B cell (primary cell): ENCODE measurements around the gene ADSS1. TPM values are rescaled to one million over a fixed set of nuclear protein-coding genes. Genes with fewer than 3 reads are reported as not detected.

ENCODE experiments used
- ATAC-seq: fragments of 200-7000 bp; cut with Tn5 transposase; one replicate; pipeline ENCODE4 v1.10.0; 2021; ENCODE audit warnings: low read depth, mild to moderate bottlenecking, moderate number of reproducible peaks, moderate library complexity
- CTCF ChIA-PET: fragments of 350-600 bp; sonication (Branson Sonifier 250); formaldehyde crosslinking; loops from one replicate; lab custom pipeline; 2021; ENCODE audit warnings: antibody characterized with exemption, inconsistent platforms; lab: Charles Lee
- POLR2A ChIA-PET: fragments of 350-600 bp; sonication (Branson Sonifier 250); formaldehyde crosslinking; loops from one replicate; lab custom pipeline; 2021; ENCODE audit warnings: antibody characterized with exemption; lab: Charles Lee
- DNase-seq: peaks from one replicate; pipeline ENCODE4 v3.0.0; 2013
- H2AFZ ChIP-seq: 2 replicates; pipeline ENCODE4 v1.6.1; 2012; ENCODE audit warnings: mild to moderate bottlenecking, low read depth, low read length; ENCODE audit not compliant: insufficient read depth, poor library complexity, severe bottlenecking
- H3K27ac ChIP-seq, 2 donors: 1 replicate in 1 of 2; 2 replicates in 1 of 2; pipeline ENCODE4 v1.5.1; 2012 to 2013; ENCODE audit warnings: low read length in 2 of 2, mild to moderate bottlenecking in 2 of 2, moderate library complexity in 1 of 2
- H3K27me3 ChIP-seq, 4 experiments: fragments of 200-600 bp in 1 of 4; sonication (generic) in 1 of 4; replicated peaks in 1 of 4; 1 replicate in 2 of 4; 2 replicates in 2 of 4; pipeline versions ENCODE4 v1.6.1 to v1.7.0; 2013 to 2016; ENCODE audit warnings: low read length in 3 of 4, mild to moderate bottlenecking in 2 of 4, mixed read lengths in 1 of 4, moderate library complexity in 1 of 4; ENCODE audit not compliant: insufficient read depth in 4 of 4, control insufficient read depth in 3 of 4; ENCODE audit errors: control extremely low read depth in 1 of 4
- H3K36me3 ChIP-seq, 2 experiments: replicated peaks in 1 of 2; 1 replicate in 1 of 2; 2 replicates in 1 of 2; pipeline versions ENCODE4 v1.6.1 to v1.7.1; 2013; ENCODE audit warnings: low read length in 1 of 2; ENCODE audit not compliant: insufficient read depth in 2 of 2, control insufficient read depth in 1 of 2; ENCODE audit errors: control extremely low read depth in 1 of 2, extremely low read depth in 1 of 2
- H3K4me1 ChIP-seq, 2 donors: fragments of 200-600 bp in 1 of 2; sonication (generic) in 1 of 2; 1 replicate in 1 of 2; 2 replicates in 1 of 2; pipeline versions ENCODE4 v1.5.1 to v1.6.1; 2013 to 2017; ENCODE audit warnings: low read length in 2 of 2; ENCODE audit not compliant: control insufficient read depth in 2 of 2, insufficient read depth in 2 of 2
- H3K4me2 ChIP-seq: replicated peaks from 2 replicates; pipeline ENCODE3; 2012; ENCODE audit warnings: mild to moderate bottlenecking, low read depth, low read length; ENCODE audit not compliant: poor library complexity, severe bottlenecking
- H3K4me3 ChIP-seq, 5 experiments: fragments of 200-600 bp in 1 of 5; sonication (generic) in 1 of 5; 1 replicate in 3 of 5; 2 replicates in 2 of 5; pipeline versions ENCODE4 v1.5.1 to v1.7.0; 2011 to 2016; ENCODE audit warnings: low read length in 4 of 5, mild to moderate bottlenecking in 4 of 5, low read depth in 2 of 5, control low read depth in 1 of 5, moderate library complexity in 1 of 5; ENCODE audit not compliant: insufficient read depth in 1 of 5; ENCODE audit errors: control extremely low read depth in 1 of 5, extremely low read depth in 1 of 5
- H3K79me2 ChIP-seq: fragments of 200-600 bp; sonication (generic); one replicate; pipeline ENCODE4 v1.6.0; 2016; ENCODE audit warnings: low read length; ENCODE audit not compliant: control insufficient read depth, insufficient read depth
- H3K9ac ChIP-seq: fragments of 200-600 bp; sonication (generic); 2 replicates; pipeline ENCODE4 v1.6.1; 2017; ENCODE audit warnings: mild to moderate bottlenecking, low read length, moderate library complexity
- H3K9me3 ChIP-seq, 3 donors: one replicate each; pipeline versions ENCODE4 v1.6.1 to v1.7.1; 2013; ENCODE audit warnings: low read length in 2 of 3; ENCODE audit not compliant: control insufficient read depth in 2 of 3, insufficient read depth in 1 of 3; ENCODE audit errors: control extremely low read depth in 1 of 3
- H4K20me1 ChIP-seq: 2 replicates; pipeline ENCODE4 v1.6.0; 2012; ENCODE audit warnings: mild to moderate bottlenecking, low read length; ENCODE audit not compliant: insufficient read depth, control insufficient read depth, poor library complexity, severe bottlenecking
- H3K27ac Mint-ChIP-seq: one replicate; pipeline ENCODE4 v1.8.0; 2021; ENCODE audit warnings: mixed read lengths
- H3K27me3 Mint-ChIP-seq: one replicate; pipeline ENCODE4 v1.8.0; 2021; ENCODE audit warnings: mixed read lengths
- H3K4me1 Mint-ChIP-seq: one replicate; pipeline ENCODE4 v1.8.0; 2021; ENCODE audit warnings: mixed read lengths
- H3K4me3 Mint-ChIP-seq: one replicate; pipeline ENCODE4 v1.8.0; 2021; ENCODE audit warnings: mixed read lengths
- H3K9me3 Mint-ChIP-seq: one replicate; pipeline ENCODE4 v1.8.0; 2022; ENCODE audit warnings: mixed read lengths; ENCODE audit not compliant: insufficient read depth
- EZH2 ChIP-seq: IDR thresholded peaks from 2 replicates; pipeline ENCODE4 v1.6.1; 2012; ENCODE audit warnings: borderline replicate concordance, low read depth, mild to moderate bottlenecking, moderate library complexity, low read length; ENCODE audit not compliant: insufficient read depth, poor library complexity, severe bottlenecking
- WGBS: methylation state at CpG from one replicate; pipeline ENCODE4 v1.1.5; 2013; ENCODE audit warnings: missing lambda C conversion rate; ENCODE audit not compliant: insufficient coverage; 5-methylcytosine and 5-hydroxymethylcytosine counted together
- intact Hi-C: fragments of 100-400 bp; cut with micrococcal nuclease; formaldehyde crosslinking; loops from one replicate; pipeline ENCODE4 v1.10.0; 2022
- polyA plus RNA-seq: library from polyadenylated mRNA; depleted of rRNA; stranded (reverse); fragments of >200 nt; gene quantifications from 2 replicates; pipeline ENCODE4 v1.2.3, GENCODE V29; 2012
- total RNA-seq, 2 donors: library from RNA; stranded (reverse); fragments of 120-200 nt in 1 of 2; gene quantifications; 1 replicate in 1 of 2; 2 replicates in 1 of 2; pipeline versions ENCODE4 v1.2.3 to v1.2.4, GENCODE V29; 2013 to 2022
- TF ChIP-seq, protein P1 (sequence below): fragments of 200-600 bp; IDR thresholded peaks from one replicate; pipeline ENCODE4 v1.8.0; 2022; ENCODE audit warnings: antibody characterized with exemption, mild to moderate bottlenecking

The ADSS1 gene
- total and polyA plus RNA-seq, 2 donors (not counting 1 experiment from before 2014, with no cell fraction given), result 0.33 to 1.7 TPM

DNA sequence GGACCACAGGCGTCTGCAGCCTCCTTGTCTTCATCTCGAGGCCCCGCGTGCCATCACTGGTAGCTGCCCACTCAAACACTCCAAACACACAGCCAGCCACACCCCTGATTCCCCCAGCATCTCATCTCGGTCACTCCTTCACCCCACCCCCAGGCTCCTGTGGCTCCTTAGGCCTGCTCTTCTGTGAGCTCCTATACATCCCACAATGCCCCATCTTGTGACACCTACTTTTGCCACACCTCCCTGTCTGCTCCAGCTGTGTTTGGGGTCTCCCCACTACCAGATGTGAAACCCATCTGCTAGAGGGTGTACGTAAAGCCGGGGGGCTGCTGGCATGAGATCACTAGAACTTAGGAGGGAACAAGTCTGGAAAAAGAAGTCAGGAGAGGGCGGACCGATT lies 67.4 kb downstream of the ADSS1 start:
- Mint-ChIP-seq H3K27me3 (no peaks in the 10 kb centered on the region), H3K4me1 (peaks cover 30% of the 10 kb centered on the region), H3K9me3 (no peaks in the 10 kb centered on the region), H3K27ac (no peak overlapping the region), H3K4me3 (no peak overlapping the region)
- H3K79me2 ChIP-seq, result peaks cover 84% of the 10 kb centered on the region
- WGBS, result 87% methylated on average over 9 of the region's 9 CpGs
- DNase-seq (no peak), ATAC-seq (no peak)
- H4K20me1 ChIP-seq, result peaks cover 86% of the 10 kb centered on the region
- H3K4me3 ChIP-seq, result no peak overlapping the region
- H3K9me3 ChIP-seq, result no peaks in the 10 kb centered on the region
- no peak overlapping the region for H3K4me2 ChIP-seq
- TF ChIP-seq, protein P1, sequence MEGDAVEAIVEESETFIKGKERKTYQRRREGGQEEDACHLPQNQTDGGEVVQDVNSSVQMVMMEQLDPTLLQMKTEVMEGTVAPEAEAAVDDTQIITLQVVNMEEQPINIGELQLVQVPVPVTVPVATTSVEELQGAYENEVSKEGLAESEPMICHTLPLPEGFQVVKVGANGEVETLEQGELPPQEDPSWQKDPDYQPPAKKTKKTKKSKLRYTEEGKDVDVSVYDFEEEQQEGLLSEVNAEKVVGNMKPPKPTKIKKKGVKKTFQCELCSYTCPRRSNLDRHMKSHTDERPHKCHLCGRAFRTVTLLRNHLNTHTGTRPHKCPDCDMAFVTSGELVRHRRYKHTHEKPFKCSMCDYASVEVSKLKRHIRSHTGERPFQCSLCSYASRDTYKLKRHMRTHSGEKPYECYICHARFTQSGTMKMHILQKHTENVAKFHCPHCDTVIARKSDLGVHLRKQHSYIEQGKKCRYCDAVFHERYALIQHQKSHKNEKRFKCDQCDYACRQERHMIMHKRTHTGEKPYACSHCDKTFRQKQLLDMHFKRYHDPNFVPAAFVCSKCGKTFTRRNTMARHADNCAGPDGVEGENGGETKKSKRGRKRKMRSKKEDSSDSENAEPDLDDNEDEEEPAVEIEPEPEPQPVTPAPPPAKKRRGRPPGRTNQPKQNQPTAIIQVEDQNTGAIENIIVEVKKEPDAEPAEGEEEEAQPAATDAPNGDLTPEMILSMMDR, result no peak
- TF ChIP-seq EZH2, result no peak
- ChIA-PET CTCF (no interaction called here), POLR2A (no interaction called here)
- H3K9ac ChIP-seq, result no peak overlapping the region
- H3K27ac ChIP-seq, result no peak overlapping the region
- H2AFZ ChIP-seq, result no peak overlapping the region
- H3K27me3 ChIP-seq, result no peaks in the 10 kb centered on the region
- peaks cover 0 to 33% of the 10 kb centered on the region in 2 experiments for H3K36me3 ChIP-seq
- H3K4me1 ChIP-seq, result peaks cover 26 to 41% of the 10 kb centered on the region in 2 donors
- intact Hi-C loops, result no loop called here

DNA sequence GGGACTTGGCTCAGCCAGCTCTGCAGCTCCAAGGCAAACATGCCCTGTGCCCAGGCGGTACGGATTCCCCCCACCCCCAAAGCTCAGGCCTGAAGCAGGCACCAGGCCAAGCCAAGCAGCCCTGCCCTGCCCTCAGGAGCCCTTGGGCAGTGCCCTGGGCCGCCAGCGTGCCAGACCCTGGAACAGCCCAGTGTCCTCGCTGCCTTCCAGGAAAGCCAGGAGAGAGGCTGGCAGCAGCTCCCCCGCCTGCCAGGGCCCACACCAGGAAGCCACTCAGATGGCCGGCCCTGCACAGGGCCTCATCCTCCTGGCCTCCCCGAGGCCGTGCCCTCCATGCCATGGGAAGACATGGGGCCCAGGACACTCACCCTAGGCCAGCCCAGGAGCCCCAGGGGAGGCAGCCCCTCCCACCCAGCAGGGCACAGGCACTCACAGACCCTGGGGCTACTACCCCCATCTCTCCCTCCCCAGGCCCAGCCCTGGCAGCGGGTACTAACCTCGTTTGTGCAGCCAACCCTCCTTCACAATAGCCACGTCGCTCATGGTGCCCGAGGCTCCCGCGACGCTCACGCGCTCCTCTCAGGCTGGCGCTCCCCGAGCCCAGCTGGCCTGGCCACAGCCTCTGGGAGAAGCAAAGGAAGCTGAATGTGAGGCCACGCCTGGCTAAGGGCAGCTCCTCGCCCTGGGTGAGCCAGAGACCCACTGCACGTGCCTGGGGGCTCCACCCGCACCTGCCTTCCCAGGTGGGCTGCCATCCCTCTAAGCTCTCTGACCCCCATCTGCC lies 68.3 kb downstream of the ADSS1 start:
- CTCF ChIA-PET, result no interaction called here
- Histone ChIP-seq H3K4me3 (no peak overlapping the region), H3K79me2 (peaks cover 77% of the 10 kb centered on the region), H4K20me1 (peaks cover 77% of the 10 kb centered on the region), H3K27ac (no peak overlapping the region), H3K27me3 (no peaks in the 10 kb centered on the region), H3K9me3 (no peaks in the 10 kb centered on the region), H3K36me3 (peaks cover 0 to 31% of the 10 kb centered on the region in 2 experiments), H3K9ac (no peak overlapping the region), H2AFZ (no peak overlapping the region), H3K4me2 (peak overlapping the region; percentile 15), H3K4me1 (peaks cover 26 to 37% of the 10 kb centered on the region in 2 donors)
- Mint-ChIP-seq H3K4me3 (no peak overlapping the region), H3K27me3 (no peaks in the 10 kb centered on the region), H3K9me3 (no peaks in the 10 kb centered on the region), H3K27ac (no peak overlapping the region), H3K4me1 (peaks cover 33% of the 10 kb centered on the region)
- no peak for TF ChIP-seq EZH2
- TF ChIP-seq, protein P1, result no peak
- intact Hi-C loops, result no loop called here
- POLR2A ChIA-PET, result no interaction called here
- no peak for ATAC-seq
- 97% methylated on average over 24 of the region's 25 CpGs for WGBS
- no peak for DNase-seq
